Vagina (tissue), 2 donors: ENCODE results near the gene TNNI2. TPM values are rescaled to one million over a fixed set of nuclear protein-coding genes. Genes with fewer than 3 reads are reported as not detected.

ENCODE experiments used
- DNase-seq, 2 donors: peaks; one replicate each; pipeline ENCODE4 v3.0.0-alpha.2; 2017; ENCODE audit errors: extremely low spot score in 2 of 2
- H3K27ac ChIP-seq: fragments of 200-600 bp; sonication (generic); one replicate; pipeline ENCODE4 v1.5.1; 2019
- H3K27me3 ChIP-seq: fragments of 200-600 bp; sonication (generic); one replicate; pipeline ENCODE4 v1.5.1; 2019
- H3K36me3 ChIP-seq, 2 donors: fragments of 200-600 bp; sonication (generic); one replicate each; pipeline ENCODE4 v1.5.1; 2017 to 2019
- H3K4me1 ChIP-seq: fragments of 200-600 bp; sonication (generic); one replicate; pipeline ENCODE4 v1.5.1; 2019
- H3K4me3 ChIP-seq, 2 donors: fragments of 200-600 bp; sonication (generic); 1 replicate in 1 of 2; 2 replicates in 1 of 2; pipeline ENCODE4 v1.5.1; 2016 to 2019
- H3K9me3 ChIP-seq: fragments of 200-600 bp; sonication (generic); one replicate; pipeline ENCODE4 v1.5.1; 2019
- CTCF ChIP-seq, 3 experiments: fragments of 450-650 bp in 2 of 3; fragments of 200-600 bp in 1 of 3; sonication (generic) in 1 of 3; IDR thresholded peaks; one replicate each; pipeline ENCODE4 v1.5.1; 2017 to 2019; ENCODE audit warnings: antibody characterized with exemption in 3 of 3, mild to moderate bottlenecking in 2 of 3, moderate library complexity in 2 of 3
- POLR2A ChIP-seq, 2 donors: fragments of 450-650 bp; IDR thresholded peaks; one replicate each; pipeline ENCODE4 v1.6.1; 2017; ENCODE audit warnings: antibody characterized with exemption in 2 of 2, mild to moderate bottlenecking in 2 of 2, moderate library complexity in 2 of 2
- POLR2AphosphoS5 ChIP-seq, 2 donors: sonication (generic); formaldehyde crosslinking; IDR thresholded peaks; one replicate each; pipeline ENCODE4 v1.9.0; 2017; ENCODE audit warnings: antibody characterized with exemption in 2 of 2, mild to moderate bottlenecking in 2 of 2, low read depth in 1 of 2; ENCODE audit not compliant: insufficient read depth in 1 of 2
- intact Hi-C: fragments of 100-400 bp; cut with DNase I; formaldehyde crosslinking; loops from one replicate; pipeline ENCODE4 v1.15.1; 2023
- total RNA-seq: library from RNA; depleted of rRNA; stranded (reverse); fragments of >200 nt; gene quantifications from one replicate; pipeline ENCODE4 v1.2.3, GENCODE V29; 2016

The TNNI2 gene
- total RNA-seq, 1 donor from 2014 or later, result not detected

GRCh38 chr11:1829039-1829820, 9.6 kb upstream of the TNNI2 start:
- Histone ChIP-seq H3K9me3 (no peaks in the 10 kb centered on the region), H3K27ac (no peak overlapping the region), H3K36me3 (no peaks in the 10 kb centered on the region), H3K4me3 (no peak overlapping the region), H3K27me3 (no peaks in the 10 kb centered on the region), H3K4me1 (peaks cover 57% of the 10 kb centered on the region)
- no peak for DNase-seq
- intact Hi-C loops, result no loop called here
- TF ChIP-seq POLR2A (IDR thresholded peaks at IDR 0.05), result no peak
- no peak for TF ChIP-seq POLR2AphosphoS5 (IDR thresholded peaks at IDR 0.05; ENCODE audit: insufficient read depth in 1 of 2, low read depth in 1 of 2)
- TF ChIP-seq CTCF (IDR thresholded peaks at IDR 0.05), result no peak

GRCh38 chr11:1830004-1830321, 8.8 kb upstream of the TNNI2 start:
- intact Hi-C loops, result loop anchor here (2.0 kb wide), 1 partner anchor 135 kb away; no protein-coding TSS in a partner anchor
- H3K4me1 ChIP-seq, result peaks cover 64% of the 10 kb centered on the region

GRCh38 chr11:1830322-1831223, 8.2 kb upstream of the TNNI2 start:
- peaks cover 65% of the 10 kb centered on the region for H3K4me1 ChIP-seq
- H3K27ac ChIP-seq, result no peak overlapping the region

More at GRCh38 chr11:1830004-1830321, 8.8 kb upstream of the TNNI2 start:
- no peaks in the 10 kb centered on the region for H3K9me3 ChIP-seq
- H3K4me3 ChIP-seq, result no peak overlapping the region
- no peaks in the 10 kb centered on the region for H3K36me3 ChIP-seq
- DNase-seq, result no peak
- TF ChIP-seq CTCF (IDR thresholded peaks at IDR 0.05), result no peak
- no peak for TF ChIP-seq POLR2A (IDR thresholded peaks at IDR 0.05)
- no peak for TF ChIP-seq POLR2AphosphoS5 (IDR thresholded peaks at IDR 0.05; ENCODE audit: insufficient read depth in 1 of 2, low read depth in 1 of 2)
- H3K27ac ChIP-seq, result no peak overlapping the region
- H3K27me3 ChIP-seq, result no peaks in the 10 kb centered on the region

GRCh38 chr11:1831338-1832210, 7.2 kb upstream of the TNNI2 start:
- H3K9me3 ChIP-seq, result no peaks in the 10 kb centered on the region
- intact Hi-C loops, result loop anchor here (2.0 kb wide), 1 partner anchor 137 kb away; no protein-coding TSS in a partner anchor
- peak overlapping the region; percentile 63 for H3K27ac ChIP-seq
- TF ChIP-seq POLR2AphosphoS5 (IDR thresholded peaks at IDR 0.05; ENCODE audit: insufficient read depth in 1 of 2, low read depth in 1 of 2) (no peak), CTCF (IDR thresholded peaks at IDR 0.05) (no peak), POLR2A (IDR thresholded peaks at IDR 0.05) (no peak)
- DNase-seq, result no peak
- H3K4me1 ChIP-seq, result peaks cover 64% of the 10 kb centered on the region
- no peaks in the 10 kb centered on the region for H3K27me3 ChIP-seq
- no peak overlapping the region for H3K4me3 ChIP-seq
- H3K36me3 ChIP-seq, result no peaks in the 10 kb centered on the region

More at GRCh38 chr11:1830322-1831223, 8.2 kb upstream of the TNNI2 start:
- Histone ChIP-seq H3K9me3 (no peaks in the 10 kb centered on the region), H3K36me3 (no peaks in the 10 kb centered on the region), H3K27me3 (no peaks in the 10 kb centered on the region), H3K4me3 (no peak overlapping the region)
- intact Hi-C loops, result loop anchor here (2.0 kb wide), 1 partner anchor 136 kb away; no protein-coding TSS in a partner anchor
- no peak for DNase-seq
- no peak for TF ChIP-seq POLR2A (IDR thresholded peaks at IDR 0.05)
- TF ChIP-seq CTCF (IDR thresholded peaks at IDR 0.05), result no peak
- peak; percentile 50 to 57 for TF ChIP-seq POLR2AphosphoS5 (IDR thresholded peaks at IDR 0.05; ENCODE audit: insufficient read depth in 1 of 2, low read depth in 1 of 2)
